Stimulated activated CD8-positive, alpha-beta memory T cell treated with anti-CD3 and anti-CD28 coated beads, Interleukin-7, amount 100 ng/mL, for 4 hours (primary cell): Measurements from ENCODE around the gene PUDP.
"Not testable (repeated sequence)": the region's sequence is repeated elsewhere in the genome, so short reads cannot be mapped to it uniquely, and the experiment has no call there.

Source experiments
- DNase-seq, 2 donors: peaks; one replicate each; pipeline ENCODE4 v3.0.0-alpha.2; 2020; ENCODE audit warnings: low read depth in 2 of 2

PUDP gene

GRCh38 chrX:7043796-7044433 lies 104.0 kb downstream of the PUDP start:
- DNase-seq: not testable (repeated sequence)

DNA sequence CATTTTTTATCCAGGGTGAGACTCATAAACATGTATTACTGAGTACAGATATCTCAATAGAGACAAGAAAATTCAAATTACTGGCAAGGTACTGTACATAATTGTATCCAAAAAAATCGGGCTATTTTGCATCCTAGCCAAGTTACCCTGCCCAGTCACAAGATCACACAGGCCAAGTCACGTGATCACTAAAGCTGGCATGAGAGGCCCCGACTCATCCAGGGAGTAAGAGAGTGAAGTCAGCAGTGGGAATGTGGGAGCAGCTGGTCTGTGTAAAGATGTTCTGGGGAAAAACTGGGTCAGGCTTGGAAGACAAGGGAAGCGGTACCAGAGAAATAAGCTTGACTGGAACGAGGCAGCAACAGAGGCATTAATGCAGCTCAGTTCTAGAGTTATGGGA lies 119.7 kb downstream of the PUDP start:
- DNase-seq: no peak

DNA sequence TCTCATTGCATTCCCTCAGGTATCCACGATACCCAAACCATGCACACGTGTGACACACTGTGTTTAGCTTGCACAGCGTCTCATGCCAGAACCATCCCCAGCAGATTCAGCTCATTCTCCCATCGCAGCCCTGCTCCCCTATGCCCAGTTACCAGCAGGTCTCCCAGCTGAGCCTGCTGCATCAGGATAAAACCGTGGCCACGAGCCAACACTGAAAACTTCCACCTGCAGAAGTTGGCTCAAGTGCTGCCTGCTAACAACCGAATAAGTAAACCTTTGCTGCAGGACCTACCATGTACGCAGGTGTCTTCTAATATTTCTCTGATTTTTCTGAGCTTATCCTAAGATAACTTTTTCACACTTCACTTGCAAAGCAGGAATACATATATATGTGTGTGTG lies 120.9 kb downstream of the PUDP start:
- DNase-seq: no peak

- not testable (repeated sequence) for DNase-seq
These were observed 121.6 kb downstream of the PUDP start for GRCh38 chrX:7026365-7026764.

DNA sequence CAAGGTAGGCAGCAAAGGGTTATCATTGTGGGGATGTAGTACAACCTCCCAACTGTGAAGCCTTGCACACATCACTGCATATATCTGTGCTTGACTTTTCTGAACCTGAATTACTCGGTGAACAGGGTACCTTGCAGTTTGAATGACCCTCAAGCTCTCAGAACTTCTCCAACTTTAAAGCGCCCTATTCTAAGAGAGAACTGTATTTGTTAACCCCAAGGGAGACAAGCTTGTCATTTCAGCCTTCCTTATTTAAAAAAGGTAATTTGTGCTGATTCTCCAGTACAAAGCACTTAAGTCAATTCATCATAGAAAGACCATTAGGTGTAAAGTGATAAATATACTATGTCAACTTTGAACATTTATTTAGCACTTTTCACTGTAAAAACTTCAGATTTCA lies 122.5 kb downstream of the PUDP start:
- no peak for DNase-seq

- DNase-seq: no peak
These were observed 123.1 kb downstream of the PUDP start for GRCh38 chrX:7024850-7025249.

DNA sequence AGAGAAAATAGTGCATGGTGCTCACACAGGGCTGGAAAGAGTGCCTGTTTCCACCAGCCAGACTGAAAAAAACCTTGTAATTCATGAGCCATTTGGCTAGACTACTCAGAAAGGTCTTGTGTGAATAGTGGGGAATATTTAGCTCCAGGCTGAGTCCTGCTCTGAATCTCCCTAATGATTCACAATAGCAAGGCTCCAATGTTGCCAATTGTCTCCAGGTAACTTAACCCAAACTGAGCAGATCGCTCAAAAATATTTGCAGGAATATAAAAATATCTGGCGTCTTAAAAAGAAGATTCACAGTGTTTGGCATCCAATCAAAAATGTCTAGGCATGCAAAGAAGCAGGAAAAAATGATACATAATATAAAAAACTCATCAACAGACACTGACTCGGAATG lies 125.0 kb downstream of the PUDP start:
- not testable (repeated sequence) for DNase-seq

- no peak for DNase-seq
These were observed 126.0 kb downstream of the PUDP start for GRCh38 chrX:7021991-7022390.

DNA sequence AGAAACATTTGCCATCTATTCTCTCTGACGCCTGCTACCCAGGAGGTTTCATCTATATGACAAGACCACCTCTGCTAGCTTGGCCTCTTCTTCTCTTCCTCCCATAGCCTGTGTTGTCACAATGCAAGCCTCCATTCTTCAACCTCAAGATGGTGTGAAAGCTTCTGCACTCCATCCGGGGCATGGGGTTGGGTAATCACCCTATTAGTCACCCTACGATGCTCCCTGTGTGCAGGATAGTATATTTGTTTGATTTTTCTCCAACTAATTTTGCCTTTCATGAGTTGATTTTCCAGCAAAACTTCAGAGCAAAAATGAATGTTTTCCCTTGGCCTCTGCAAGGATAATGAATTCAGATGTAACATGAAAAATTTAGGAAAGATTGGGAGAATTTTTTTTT lies 128.4 kb downstream of the PUDP start:
- no peak for DNase-seq

- DNase-seq: not testable (repeated sequence)
These were observed 135.6 kb downstream of the PUDP start for GRCh38 chrX:7012262-7012834.

DNA sequence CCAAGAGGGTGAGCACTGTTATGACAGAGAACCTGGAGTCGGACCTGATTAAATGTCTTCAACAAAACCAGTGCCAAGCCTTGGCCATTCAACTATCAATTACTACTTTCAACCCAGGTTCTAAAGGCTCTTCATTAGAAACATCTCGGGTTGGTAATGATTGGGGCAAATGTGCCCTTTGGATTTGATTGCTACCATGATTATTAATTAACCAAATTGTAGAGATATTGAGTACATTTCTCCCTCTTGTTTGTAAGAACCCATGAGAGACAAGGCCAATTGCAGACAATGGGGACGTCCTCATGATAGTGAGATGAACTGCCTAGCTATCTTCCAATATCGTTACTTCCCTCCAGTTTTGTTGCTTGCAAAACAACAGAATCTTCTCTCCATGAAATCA lies 137.1 kb downstream of the PUDP start:
- not testable (repeated sequence) for DNase-seq

GRCh38 chrX:7007328-7007727 lies 140.6 kb downstream of the PUDP start:
- not testable (repeated sequence) for DNase-seq
